Fibroblast of peridontal ligament (primary cell): Measurements from ENCODE around the gene STX16.

Experiments used
- DNase-seq: peaks from one replicate; pipeline ENCODE4 v3.0.0-alpha.2; 2010; ENCODE audit errors: extremely low read depth

Gene STX16

DNA sequence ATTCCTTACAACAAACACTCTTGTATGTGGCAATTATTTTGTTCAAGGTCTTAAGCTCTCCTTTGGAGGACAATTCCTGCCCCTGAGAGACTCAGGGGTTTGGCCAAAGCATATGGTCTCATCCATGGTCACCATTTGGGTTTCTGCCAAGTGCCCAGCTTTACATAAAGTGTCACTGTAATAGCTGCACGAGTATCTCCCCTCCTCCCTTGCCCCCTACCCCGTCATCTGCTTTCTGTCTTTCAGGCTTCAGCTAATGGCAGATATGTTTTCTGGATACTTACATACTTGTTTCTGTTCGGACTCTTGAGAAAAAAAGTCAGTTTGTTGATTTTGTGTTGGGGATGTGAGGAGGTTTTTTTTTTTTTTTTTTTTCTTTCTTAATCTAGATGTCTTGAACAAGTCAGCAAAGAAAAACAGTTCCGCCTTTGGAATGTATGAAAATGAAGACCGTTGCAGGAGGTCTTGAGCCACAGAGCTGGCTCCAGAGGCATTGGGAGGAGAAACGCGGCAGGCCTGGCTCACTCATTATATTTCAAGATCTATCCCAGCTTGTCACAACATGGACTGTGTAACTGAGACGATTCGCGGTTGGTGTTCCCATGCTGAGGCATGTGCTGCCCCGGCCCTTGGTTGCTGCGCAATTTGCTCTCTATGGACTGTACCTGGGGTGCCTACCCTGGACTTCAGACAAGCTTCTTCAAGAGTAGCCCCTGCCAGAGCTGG lies 32.6 kb upstream of the STX16 start:
- DNase-seq = peak; percentile 96

- no peak for DNase-seq
These were observed 31.8 kb upstream of the STX16 start for GRCh38 chr20:58619077-58619863.

- DNase-seq = no peak
These were observed 31.1 kb upstream of the STX16 start for GRCh38 chr20:58619864-58620431.

DNA sequence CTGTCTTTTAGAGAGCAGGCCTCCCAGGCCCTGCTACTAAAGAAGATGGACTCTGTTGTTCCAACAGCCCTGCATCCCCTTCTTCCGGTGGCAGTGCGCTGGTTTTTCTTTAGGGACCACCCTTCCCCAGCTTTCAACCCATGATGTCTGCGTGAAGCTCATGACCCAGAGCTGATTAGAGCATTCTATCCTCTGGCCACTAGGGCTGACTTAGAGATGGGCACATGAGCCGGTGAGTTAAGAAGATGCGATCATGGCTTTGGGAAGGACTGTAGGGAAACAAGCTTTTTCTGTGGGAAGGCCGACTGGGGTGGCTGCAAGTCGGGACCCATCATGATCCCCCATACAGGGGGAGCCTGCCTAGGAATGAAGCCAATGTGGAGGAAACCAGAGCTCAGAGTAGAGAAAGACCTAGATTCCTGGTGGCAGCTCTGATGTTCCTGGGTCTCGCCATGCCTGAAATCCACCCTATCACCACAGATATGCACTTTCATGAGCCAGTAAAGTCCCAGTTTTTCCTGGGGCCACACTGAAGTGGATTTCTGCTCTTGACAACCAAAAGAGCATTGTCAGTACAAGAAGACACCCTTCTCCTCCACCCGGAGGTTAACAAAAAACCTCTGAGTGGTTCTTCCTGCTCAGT lies 29.1 kb upstream of the STX16 start:
- no peak for DNase-seq

GRCh38 chr20:58622671-58623578 lies 28.2 kb upstream of the STX16 start:
- DNase-seq = no peak

DNA sequence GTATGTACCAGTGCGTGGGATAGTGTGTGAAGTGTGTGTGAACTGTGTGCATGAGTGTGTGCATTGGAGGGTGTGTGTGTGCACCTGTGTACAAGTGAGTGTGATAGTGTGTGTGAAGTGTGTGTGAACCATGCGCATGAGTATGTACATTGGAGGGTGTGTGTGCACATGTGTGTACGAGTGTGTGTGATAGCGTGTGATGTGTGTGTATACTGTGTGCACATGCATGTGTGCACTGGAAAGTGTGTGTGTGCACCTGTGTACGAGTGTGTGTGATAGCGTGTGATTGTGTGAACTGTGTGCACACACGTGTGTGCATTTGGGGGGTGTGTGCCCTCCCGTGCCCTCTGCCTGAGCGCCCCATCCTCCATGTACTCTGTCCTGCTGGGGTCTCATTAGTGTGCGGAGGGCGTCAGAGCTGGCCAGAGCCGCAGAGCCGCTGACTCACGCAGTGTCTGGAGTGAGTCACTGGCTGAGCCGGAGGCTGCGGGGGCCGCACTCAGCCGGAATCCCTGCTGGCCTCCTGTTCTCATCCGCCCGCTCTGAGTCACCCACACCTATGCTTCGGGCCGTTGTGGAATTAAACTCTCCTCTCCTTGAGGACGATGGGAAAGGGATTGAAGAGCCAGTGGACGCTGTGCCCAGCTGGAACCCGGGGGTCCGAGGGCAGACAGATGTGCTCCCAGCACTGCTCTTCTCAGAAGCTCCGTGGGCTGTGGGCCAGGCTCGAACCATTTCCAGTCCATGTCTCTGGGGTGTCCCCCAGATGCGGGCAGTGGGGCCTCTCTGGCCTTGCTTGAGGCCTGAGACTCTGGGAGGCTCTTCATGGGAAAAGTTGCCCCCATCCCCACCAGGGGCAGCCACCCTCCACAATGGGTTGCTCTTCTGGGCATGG lies 27.3 kb upstream of the STX16 start:
- peak; percentile 83 for DNase-seq

DNA sequence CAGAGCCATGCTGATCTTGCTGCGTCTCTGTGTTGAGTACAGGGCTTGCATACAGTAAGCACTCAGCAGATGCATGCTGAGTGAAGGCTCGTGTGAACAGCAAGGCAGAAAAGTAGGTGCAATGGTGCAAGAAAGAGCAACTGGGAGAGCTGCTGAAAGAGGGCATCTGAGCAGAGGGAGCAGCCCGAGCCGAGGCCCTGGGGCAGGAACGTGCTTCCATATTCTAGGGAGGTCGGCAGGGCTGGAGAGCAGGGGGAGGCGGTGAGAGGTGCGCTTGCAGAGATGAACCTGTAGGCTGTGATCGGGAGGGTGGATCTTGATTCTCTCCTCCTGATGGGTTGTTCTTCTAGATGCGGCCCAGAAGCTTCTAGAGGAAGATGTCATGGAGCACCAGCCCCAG lies 26.4 kb upstream of the STX16 start:
- DNase-seq = no peak

- no peak for DNase-seq
These were observed 25.5 kb upstream of the STX16 start for GRCh38 chr20:58625585-58625984.

DNA sequence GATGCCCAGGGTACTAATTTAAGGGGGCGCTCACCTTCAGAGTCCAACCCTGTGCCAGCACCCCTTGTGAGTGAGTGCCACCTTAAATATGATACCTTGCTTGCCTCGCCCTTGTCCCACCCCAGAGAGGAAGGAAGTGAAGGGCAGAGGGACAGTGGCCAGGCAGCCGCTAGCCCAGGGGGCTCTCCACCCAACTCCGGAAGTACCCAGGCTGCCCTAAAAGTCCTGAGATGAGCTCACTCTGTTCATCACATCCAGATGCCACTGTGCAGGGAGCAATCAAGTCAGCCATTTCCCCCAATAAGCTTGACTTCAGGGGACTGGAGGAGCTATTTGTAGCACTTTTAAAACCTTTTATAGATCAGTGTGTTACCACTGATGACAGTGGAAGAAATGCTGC lies 25.0 kb upstream of the STX16 start:
- no peak for DNase-seq

- DNase-seq = no peak
These were observed 23.6 kb upstream of the STX16 start for GRCh38 chr20:58627212-58628072.

GRCh38 chr20:58628491-58629214 lies 22.4 kb upstream of the STX16 start:
- DNase-seq = no peak

- no peak for DNase-seq
These were observed 21.9 kb upstream of the STX16 start for GRCh38 chr20:58629215-58629580.

- peak; percentile 67 for DNase-seq
These were observed 21.0 kb upstream of the STX16 start for GRCh38 chr20:58630063-58630462.

- DNase-seq = no peak
These were observed 17.7 kb upstream of the STX16 start for GRCh38 chr20:58633161-58634053.

GRCh38 chr20:58634059-58634458 lies 17.0 kb upstream of the STX16 start:
- no peak for DNase-seq

- no peak for DNase-seq
These were observed 16.4 kb upstream of the STX16 start for GRCh38 chr20:58634521-58635278.

DNA sequence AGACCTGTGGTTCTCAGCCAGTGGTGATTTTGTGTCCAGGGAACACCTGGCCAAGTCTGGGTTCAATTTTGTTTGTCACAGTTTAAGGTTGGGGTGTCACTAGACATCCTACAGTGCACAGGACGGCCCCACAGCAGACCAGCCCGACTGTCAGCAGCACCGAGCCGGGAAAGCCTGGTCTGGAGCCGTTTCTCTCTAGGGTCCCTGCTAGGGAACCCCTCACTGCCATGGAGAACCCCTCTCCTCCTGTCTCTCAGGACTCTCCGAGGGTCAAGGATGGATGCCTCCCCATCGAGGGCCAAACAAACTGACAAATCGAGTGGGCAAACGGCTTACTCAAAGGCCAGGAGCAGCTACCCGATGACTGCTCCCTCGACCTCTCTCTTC lies 15.8 kb upstream of the STX16 start:
- DNase-seq = no peak
